ENCODE results near the gene POLE4.

POLE4 gene

DNA sequence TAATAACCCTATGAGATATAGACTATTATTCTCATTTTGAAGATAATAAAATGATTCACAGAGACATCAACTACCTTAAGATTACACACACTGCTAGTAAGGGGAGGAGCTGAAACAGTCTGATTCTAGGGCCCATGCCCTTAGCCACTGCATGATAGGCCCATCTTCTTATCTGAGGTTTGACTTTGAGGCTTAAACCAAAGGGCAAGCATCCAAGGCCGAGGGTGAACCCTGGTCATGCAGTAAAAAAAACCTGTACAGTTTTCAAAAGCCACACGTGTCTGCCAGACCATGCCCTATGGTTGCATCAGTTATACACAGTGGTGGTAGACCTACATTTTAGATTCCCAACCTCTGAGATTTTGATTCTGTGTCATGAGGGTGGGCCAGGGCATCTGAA is 44.8 kb downstream of the POLE4 start:
- no peak for DNase-seq

- DNase-seq: no peak
These were observed 45.3 kb downstream of the POLE4 start for GRCh38 chr2:75003773-75004172.

DNA sequence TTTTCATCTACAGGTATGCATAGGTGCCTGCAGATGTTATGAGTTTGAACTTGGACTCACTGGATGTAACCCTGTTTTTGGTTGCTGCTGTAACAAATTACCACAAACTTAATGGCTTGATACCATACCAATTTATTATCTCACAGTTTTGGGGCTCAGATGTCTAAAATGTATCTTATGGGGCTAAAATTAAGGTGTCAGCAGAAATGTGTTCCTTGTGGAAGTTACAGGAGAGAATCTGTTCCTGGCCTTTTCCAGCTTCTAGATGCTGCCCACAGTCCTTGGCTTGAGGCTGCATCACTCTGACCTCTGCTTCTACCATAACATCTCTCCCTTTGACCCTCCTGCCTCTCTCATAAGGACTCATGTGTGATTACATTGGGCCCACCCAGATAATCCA is 47.6 kb downstream of the POLE4 start:
- DNase-seq: no peak

GRCh38 chr2:75007061-75007460 is 48.6 kb downstream of the POLE4 start:
- DNase-seq: no peak

GRCh38 chr2:75007819-75008218 is 49.4 kb downstream of the POLE4 start:
- DNase-seq: no peak

DNA sequence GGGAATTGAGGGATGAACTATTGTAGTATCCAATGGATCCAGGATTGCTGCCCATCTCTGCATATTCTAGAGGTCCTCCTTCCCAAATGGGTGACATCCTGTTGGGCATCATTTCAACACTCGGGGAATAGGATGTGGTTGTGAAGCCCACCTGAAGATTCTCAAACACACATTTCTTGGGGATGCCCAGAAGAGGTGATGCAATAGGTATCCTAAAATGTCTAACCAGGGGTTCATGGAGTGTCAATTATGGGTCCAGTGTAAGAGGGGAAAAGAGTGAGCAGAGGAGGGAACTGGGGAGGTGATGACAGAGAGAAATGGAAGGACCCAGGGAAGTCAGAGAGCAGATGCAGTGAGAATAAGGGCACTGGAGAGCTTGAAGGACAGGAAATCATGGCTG is 52.1 kb downstream of the POLE4 start:
- no peak for DNase-seq

GRCh38 chr2:75012080-75012479 is 53.6 kb downstream of the POLE4 start:
- DNase-seq: no peak

GRCh38 chr2:75018162-75018561 is 59.7 kb downstream of the POLE4 start:
- no peak for DNase-seq
